Activated naive CD4-positive, alpha-beta T cell treated with Interleukin-2 at 50 U/mL for 16 hours (primary cell): ENCODE data around the gene RUNX2.

ENCODE experiments used
- DNase-seq: peaks from one replicate; pipeline ENCODE4 v3.0.0-alpha.2; 2020

The RUNX2 gene

DNA sequence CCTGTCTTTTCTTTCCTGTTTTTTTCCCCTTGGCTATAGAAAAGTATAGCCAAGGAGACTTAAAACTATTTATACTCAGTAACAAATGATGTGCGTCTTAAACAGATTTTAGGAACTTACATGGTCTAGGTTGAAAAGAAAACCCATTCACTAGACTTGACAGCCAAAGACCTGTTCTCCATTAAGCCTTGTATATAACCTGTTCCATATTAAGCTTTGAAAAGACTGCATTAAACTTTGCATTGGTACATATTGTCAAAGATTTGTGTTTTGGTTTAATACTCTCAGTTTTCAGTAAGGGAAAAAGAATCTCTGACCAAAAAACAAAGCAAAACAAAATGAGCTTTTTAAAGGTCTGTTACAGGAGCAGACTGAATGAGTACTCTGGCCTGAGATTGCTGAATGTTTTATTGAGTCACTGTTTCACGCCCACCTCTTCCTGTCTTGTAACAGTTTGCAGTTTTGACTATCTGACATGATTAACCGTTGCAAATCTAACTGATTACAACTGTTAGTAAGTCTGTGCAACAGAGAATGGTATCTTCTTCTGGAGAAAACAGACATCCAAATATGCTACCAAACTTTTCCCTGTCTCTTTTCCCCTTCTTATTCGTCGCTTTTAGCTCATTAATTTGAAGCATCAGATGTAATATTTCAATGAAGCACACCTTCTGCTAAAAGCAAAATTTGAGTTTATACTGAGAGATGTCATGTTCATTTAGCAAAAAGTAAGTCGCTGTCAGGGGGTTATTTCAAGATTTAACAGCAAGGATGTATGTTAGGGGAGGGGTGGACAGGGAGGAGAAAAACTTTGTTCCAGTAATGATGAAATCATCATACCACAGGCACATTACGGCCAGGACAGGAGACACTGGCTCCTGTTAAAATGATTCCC lies 108.7 kb downstream of the RUNX2 start:
- peak; percentile 47 for DNase-seq

DNA sequence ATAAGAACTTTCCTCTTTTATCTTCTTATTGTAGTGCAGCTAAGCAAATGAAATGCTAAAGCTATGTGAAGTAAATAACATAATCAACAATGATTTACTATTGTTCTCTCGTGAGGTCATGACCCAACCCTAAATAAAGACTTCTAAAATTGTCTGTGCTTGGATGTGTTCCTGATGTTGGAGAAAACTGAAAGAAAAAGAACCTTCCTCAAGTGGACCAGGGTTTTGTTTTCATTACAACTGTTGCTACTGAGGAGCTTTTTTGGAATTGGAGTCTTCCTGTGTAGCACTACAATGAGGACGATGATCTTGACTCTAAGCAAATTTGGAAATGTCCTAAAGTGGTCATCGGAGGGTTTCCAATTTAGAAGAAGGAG lies 109.3 kb downstream of the RUNX2 start:
- no peak for DNase-seq

DNA sequence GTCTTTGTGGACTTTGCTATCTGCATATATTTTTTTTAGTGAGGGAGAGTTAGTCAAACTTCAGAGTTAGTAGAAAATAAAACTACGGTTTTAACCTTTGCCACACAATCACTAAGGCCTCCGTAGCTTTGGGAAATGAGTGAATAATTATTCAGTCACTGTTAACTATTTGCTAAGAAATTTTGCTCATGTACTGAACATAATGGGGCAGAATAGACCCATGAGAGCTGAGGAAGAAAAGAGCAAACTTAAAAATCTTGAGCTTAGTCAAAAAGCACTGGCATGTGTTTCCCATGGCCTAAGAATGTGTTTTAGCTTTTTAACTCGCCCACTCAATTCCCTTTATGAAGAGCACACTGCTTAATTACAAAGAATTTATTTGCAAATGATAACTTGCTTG lies 110.0 kb downstream of the RUNX2 start:
- DNase-seq, result no peak

DNA sequence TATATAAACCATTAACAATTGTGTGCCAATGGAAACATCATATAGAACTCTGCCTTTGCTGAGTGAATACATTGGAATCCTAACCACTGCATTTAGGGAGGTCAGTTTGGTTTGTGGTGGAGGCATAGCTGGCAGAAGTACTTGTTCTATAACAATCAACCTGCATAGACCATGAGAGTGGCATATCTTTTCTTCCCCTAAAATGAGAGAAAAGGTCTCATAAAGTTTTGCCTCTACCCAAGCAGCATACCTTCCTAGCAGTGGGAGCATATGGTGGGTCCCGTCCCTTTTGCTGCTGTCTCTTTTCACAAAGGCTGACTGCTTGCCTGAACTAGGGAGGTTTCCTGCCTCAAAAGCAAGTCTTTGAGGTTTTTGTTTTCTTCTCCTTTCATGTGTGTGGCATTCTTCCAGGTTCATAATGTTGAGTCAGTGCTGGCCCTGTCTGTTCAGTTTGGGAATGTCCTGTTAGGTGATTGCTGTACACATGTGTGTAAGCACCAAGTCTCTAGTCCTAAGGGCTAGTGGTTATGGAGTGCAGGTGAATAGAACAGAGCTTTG lies 110.8 kb downstream of the RUNX2 start:
- DNase-seq, result no peak

DNA sequence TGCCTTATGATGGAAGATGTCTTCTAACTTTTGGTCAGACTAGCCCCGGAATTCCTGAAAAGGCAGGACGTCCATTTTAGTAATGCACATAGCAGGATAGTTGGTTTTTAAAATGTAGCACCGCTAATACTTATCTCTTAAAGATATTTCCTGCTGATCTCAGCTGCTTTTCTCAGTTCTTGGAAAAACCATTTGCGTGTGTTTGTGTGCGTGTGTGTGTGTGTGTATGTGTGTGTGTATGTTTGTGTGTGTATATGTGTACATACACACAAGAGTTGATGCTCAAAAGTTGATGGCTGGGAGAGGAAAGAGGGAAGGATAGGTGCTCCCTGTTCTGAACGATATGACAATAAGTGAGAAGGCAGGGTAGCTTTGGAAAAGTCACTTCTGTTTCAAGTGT lies 111.3 kb downstream of the RUNX2 start:
- no peak for DNase-seq

DNA sequence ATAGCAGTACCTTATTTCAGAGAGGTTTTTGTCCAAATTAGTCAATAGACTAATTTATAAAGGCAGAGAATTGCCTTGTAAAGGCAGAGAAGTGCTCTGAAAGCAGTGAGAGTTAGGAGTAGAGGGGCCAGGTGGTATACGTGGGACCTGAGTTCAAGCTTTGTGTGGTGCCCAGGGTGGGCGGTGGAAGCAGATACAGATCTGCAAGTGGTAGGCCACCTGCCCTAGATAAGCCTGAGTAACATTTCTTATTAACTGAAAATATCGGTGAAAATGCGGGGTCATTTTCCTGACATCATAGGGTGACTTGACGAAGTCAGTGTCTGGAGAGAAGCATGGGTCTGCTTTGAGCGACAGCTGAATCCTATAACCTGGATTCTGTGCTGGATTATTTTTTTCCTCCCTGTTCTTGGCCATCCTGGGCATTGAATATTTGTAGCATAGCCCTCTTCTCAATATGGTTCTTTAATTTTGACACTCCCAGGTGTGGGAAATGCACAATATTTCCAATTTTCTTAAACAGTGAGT lies 111.8 kb downstream of the RUNX2 start:
- DNase-seq, result no peak

DNA sequence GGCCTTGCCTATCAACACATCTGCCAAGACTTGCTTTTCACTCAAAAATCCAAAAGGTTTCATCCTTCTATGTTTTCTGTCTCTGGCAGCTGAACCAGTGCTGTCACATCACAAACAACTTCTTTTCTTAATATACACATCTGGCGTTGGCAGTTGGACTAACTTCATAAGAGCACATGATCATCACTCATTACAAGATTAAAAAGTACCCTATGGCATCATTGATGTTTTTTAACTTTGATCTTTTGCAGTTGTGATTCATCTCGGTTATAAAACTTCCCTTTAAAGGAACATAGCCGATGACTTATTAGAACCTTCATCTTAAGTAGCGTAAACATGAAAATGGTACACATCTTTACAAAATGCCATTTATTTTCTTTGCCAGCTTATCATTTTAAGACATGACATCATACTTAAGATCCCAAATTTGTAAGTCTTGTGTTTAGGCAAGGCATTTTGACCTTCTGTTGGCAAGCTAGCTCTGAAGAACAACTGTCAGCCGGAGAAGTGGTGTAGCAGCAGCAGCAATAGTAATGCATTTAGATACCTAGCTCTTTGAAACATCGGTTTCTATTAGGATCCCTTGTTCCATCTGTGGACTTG lies 113.8 kb downstream of the RUNX2 start:
- no peak for DNase-seq

DNA sequence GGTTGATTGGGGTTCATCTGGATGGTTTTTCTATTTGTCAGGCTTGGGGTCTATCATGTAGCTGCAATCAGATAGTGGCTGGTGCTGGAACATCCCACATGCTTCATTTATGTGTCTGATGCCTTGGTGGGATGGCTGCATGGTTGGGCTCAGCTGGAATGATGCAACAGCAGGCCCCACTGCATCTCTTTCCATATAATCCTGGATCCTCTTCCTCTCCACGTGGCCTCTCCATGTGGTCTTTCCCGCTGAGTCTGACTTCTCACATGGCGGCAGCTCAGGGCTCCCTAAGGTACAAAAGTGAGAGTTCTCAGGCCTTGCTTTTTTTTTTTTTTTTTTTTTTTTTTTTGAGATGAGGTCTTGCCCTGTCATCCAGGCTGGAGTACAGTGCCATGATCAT lies 114.6 kb downstream of the RUNX2 start:
- no peak for DNase-seq

DNA sequence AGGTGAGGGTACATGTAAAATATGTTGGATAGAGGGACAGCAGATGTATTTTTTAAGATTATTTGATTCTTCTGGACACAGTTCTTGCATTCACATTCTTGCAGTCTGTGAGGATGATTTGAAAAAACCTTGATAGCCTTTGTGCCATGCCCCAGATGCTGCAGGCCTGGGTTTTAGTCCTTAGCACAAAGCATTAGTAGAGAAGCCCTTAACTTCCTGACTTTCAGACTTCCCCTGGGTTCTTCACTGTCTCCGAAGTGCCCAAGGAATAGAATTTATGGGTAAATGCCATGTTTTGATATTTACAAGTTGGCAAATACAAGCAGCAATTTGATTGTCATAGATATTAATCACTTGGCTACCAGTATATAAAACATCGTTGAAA lies 117.2 kb downstream of the RUNX2 start:
- DNase-seq, result no peak

DNA sequence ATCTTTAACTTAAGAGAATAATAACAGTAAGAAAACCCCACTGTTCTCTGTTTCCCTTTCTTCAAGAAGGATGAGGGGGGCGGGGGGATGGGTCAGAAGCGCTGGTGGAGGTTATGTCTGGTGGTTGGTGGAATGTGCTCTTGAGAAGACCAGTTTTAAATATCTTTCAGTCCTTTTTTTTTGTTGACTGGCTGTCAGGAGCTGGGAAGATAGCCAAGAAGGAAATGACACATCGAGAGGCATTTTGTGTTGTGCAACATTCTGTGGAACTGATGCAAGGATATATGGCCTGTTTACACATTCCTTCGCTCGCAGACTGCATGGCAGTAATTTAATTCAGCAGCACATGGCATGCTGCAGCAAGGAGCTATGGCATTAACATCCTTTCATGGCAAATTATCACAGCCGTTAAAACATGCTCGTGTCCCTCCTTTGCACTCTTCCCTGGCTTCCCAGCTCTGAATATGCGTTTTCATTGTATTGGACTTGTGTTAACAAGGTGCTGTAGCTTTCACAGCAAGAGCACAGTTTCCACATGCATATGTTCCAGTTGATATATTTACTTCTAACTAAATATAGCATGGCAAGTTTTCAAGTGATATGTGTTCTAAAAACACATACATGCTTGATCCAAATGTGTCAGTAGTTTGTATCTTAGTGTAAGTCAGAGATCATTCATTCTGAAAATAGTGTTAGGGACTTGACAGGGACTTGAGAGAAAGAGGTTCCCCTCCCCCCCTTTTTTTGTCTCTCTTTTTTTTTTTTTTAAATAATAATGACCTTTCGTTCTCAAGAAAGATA lies 117.8 kb downstream of the RUNX2 start:
- DNase-seq, result peak; percentile 37

DNA sequence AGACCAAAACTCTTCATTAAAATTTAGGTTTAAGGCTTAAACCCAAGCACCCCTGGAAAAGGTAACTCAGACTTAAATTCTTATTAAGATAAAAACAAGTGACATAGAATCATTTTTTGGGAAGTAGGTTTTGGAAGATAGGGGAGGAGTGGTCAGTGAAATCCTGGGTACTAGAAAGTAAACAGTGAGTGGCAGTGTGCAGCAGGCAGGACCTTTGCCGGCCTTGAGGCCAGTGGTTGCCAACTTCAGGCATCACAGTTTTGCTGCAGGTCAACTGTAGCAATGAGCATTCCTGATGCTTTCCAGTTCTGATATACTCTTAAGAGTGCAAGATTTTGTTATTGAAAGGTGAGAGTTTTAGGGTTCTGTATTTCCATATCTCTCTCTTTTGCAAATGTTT lies 118.9 kb downstream of the RUNX2 start:
- DNase-seq, result no peak

DNA sequence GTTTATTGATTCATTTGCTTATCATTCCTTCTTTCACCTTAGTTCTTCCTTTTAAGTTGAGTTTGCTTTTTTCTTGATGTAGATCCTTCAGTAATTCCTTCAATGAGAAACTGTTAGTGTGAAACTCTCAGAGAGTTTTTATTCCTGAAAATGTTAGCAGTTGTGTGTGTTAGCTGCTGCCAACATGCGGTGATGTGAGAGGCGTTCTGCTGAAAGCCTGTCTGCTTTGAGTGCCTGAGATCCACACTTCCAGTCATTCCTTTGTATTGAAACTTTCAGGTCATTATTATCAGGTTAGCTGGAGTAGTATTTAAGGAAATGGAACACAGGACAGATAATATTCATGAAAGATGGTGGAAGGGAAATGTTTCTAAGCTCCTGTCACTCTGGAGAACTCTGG lies 119.6 kb downstream of the RUNX2 start:
- DNase-seq, result no peak

DNA sequence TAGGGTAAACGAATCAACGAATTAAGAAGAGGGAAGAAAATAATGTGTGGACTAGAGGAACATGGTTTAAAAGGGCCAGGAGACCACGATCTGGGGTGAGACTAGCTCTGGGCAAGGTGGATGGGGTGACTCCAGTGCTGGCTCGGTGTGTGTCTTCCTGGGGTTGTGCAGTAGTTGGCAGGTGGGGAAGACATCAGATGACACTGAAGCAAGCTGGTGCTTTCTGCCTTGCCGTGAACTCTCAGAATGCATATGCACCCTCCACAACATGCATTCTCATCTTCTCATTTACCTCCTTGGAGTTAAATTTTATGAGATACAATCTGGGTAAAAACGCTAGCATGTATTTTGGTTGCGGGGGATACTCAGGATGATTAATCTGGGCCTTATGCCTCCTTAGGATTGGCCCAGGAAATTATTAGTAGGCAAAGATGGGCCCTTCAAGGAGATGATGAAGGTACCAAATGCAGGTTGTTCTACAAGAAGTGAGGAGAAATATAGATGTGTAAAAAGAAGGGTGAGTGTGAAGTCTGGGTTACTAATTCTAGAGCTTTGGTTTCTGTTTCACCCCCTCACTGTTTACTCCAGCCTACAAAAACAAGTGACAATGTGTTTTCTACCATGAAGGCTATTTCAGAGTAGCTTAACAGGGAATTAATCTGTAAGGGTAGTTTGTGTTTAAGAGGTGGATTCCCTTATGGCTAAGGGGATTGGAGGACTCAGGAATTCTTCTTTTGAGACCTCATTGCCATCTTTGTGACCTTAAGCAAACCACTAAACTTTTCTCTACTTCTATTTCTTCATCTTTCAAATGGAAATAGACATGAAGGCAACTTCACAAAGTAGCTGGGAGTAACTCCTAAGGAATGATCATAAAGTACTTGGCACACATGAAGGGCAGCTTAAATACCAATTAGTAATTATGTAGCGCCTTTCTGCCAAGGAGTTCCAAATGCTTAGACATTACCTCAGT lies 120.6 kb downstream of the RUNX2 start:
- no peak for DNase-seq

DNA sequence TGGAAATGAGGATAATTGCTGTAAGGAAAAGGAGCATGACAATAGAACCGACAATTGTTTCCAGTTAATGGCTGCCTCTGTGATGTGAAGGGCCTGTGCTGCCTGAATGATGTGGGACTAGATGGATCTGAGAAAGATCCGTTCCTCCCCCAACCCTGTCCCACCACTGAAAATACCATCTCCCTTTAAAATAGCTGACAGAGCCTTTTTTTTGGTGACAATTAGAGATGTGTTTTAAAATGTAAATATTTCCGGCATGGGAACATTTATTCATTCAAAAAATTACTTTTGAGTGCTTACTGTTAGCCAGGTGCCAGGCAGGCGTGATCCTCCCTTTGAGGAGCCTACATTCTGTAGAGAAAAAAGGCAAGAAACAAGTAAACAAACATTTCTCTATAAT lies 122.0 kb downstream of the RUNX2 start:
- no peak for DNase-seq

DNA sequence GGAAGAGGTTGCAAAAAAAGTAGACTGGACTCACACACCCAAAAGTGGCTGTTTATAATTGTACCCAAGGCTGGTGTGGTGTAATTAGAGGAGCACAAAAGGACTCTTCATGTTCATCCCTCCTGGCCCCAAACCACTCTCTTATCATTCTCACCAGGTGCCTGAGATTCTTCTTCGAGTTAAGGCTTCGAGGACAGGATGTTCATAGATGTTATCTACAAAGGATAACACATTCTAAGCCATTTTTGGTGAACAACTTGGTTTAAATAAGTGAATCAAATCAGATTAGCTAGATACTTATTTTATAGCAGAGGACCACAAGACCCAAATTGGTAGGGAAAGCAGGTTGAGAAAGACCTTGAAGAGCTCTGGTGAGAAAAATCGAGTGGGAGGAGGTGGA lies 122.7 kb downstream of the RUNX2 start:
- DNase-seq, result no peak

DNA sequence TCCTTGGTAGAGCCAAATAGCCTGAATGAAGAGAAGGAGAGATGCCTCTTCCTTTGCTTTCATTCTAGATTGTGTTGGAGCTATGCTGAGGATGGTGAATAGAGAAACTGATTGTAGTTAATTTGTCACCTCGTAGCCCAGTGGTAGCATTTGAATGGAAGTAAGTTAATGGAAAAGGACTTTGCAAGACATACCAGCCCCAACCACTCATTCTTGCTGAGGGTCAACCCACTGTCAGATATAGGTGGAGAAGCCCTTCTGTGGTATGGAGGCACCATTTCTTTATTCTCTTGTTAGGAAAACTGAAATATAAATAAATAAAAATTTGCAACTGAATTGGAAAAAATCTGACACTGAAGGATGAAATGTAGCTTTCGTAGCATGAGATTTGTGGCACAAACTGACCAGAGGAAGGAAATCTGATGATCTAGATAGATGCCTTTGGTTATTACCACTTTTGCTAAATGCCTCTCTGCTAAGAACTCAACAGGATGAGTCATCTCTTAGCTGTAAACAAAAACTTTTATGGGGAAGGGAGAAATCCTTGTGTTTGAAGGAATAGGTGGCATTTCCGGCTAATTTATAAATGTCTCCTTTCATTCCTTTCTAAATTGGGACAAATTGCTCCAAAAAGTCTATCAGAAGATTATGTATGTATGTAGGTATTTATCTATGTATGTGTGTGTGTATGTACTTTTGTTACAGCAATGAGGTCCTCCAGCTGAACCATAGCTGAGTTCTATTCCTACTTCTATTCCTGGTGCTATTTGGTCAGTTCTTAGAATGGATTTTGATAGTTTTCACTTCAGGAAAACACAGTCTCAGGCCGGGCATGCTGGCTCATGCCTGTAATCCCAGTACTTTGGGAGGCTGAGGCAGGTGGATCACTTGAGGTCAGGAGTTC lies 126.1 kb downstream of the RUNX2 start:
- DNase-seq, result no peak

DNA sequence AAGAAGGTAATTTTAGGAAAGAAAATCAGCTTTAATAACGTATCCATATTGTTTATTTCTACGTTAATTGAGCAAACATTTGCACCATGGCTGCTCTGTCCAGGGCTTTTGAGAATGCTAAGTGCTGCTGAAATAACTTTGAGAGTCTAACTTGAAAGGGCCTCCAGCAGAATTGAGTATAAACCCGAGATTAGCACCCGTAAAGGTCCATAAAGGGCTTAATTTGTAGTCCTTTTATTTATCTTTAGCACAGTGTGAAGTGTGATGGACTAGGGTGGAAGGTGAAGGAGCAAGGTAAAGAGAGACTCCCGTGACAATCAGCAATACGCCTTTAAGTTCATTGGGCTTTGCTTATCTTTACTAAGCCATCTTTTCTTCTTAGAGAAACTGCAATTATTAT lies 127.3 kb downstream of the RUNX2 start:
- DNase-seq, result no peak

DNA sequence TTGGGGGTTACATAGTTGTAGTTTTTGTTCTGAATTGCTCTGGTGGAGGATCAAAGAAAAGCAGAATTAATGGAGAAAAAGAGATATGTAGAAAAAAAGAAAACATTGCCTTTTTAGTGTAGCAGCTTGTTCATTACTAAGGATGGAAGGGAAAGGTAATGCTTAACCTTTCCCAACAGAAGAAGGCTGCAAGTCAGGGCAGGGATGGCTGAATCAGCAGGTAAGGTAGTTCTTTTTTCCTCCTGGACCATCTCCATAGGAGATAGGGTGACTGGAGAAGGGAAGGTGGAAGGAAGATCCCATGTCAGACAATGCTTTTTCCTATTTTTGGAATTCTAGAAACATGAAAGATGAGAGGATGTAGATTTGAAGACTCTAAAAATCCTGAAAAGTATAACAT lies 129.0 kb downstream of the RUNX2 start:
- no peak for DNase-seq

DNA sequence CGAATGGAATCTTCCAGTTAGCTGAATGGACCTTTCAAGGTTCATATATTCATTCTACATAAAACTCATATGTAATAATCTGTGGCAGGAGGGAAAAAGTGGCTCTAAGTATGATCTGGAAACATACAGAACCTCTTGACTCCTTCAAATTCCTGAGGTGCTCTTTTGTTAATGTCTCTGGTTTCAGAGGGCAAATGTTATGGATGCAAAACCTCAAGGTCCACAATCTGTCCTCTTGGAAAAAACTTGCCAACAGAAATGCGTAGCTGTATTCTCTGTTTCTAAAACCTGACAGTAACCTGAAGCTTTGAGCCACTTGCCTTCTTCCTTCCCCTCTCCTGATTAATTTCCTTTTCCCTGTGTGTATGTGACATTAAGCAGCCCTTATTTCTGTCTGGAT lies 130.5 kb downstream of the RUNX2 start:
- DNase-seq, result no peak

DNA sequence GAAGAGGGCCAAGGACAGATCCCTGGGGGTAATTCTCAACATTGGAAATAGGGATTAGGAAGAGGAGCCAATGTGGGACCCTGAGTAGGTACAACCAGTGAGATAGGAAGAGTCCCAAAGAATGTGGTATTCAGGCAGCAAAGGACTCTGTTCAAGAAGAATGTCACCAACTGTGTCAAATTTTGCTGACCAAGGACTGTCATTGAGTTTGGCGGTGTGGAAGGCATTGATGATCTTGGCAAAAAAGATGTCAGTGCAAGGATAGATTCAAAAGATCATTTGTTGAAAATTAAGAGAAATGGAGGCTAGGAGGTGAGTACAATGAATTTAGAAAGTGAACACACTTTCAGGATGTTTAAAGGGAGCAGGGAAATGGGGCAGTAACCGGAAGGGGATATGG lies 132.0 kb downstream of the RUNX2 start:
- DNase-seq, result no peak

DNA sequence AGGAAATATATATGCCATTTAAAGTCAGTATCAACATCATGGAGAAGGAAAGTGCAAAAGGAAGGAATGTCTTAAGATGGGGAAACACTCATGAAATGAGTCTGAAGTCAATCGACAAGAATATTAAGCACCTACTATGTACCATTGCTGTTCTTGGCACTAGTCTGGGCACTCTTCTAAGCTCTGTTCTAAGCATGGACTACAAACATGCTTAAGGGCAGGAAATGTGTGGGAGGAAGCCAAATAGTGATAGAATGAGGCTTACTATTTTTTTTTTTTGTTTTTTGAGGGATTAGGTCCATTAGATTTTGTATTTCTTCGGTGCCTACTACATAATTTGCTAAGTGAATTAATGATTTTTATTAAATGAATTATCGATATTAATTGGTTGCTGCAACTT lies 133.4 kb downstream of the RUNX2 start:
- no peak for DNase-seq
